ENCODE results near the gene OVCH1. TPM values are rescaled to one million over a fixed set of nuclear protein-coding genes. Genes with fewer than 3 reads are reported as not detected.

The OVCH1 gene
- total RNA-seq, 2 experiments from 2014 or later, result not detected

DNA sequence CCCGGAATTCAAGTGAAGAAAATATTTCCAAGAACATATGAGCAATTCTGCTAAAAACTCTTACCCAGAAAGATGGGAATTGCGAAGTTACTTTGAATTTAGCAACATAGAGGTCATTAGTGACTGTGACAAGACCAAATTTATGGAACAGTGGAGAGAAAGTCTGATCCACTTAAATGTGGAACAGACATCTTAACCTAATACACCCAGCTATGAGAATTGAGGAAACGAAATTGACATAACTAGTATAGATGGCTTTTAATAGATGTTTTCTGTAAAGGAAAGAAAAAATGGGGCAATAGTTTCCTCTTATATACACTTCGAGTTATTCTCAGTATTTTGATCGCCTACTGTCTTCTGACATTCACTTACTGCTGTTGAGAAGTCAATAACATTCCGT is 4.6 kb downstream of the OVCH1 start:
- CTCF ChIA-PET (ENCODE audit: unreplicated experiment), result no interaction called here
- intact Hi-C loops (cut with micrococcal nuclease; ENCODE audit: unreplicated experiment), result no loop called here

GRCh38 chr12:29486972-29487371 is 10.5 kb downstream of the OVCH1 start:
- no peaks in the 10 kb centered on the region for H3K79me2 ChIP-seq (ENCODE audit: insufficient read depth, low read depth, low read length)
- intact Hi-C loops (cut with micrococcal nuclease; ENCODE audit: unreplicated experiment), result no loop called here
- POLR2A ChIA-PET, result interaction anchor here (0.8 kb wide), 1 partner anchor 16 kb away, joined by 6 read pairs; no protein-coding TSS in a partner anchor

More for the DNA sequence above, 4.6 kb downstream of the OVCH1 start:
- H3K9me2 ChIP-seq (ENCODE audit: insufficient read depth, low read length), result no peaks in the 10 kb centered on the region
- no peak for TF ChIP-seq EZH2phosphoT487 (IDR thresholded peaks at IDR 0.05; ENCODE audit: borderline replicate concordance, low read depth, low read length)
- no peak for TF ChIP-seq CTCF (conservative IDR thresholded peaks at IDR 0.05; ENCODE audit: low read length)
- no peaks in the 10 kb centered on the region for H3K4me1 ChIP-seq (ENCODE audit: insufficient read depth, low read length, poor library complexity, severe bottlenecking)
- no peaks in the 10 kb centered on the region for H3K36me3 ChIP-seq (ENCODE audit: insufficient read depth, low read length)
- no peak for DNase-seq (ENCODE audit: low spot score)
- BruUV-seq (replicated peaks), result no TSS peak
- no peaks in the 10 kb centered on the region for H4K20me1 ChIP-seq (ENCODE audit: insufficient read depth, low read length)
- no peak overlapping the region for H3K4me2 ChIP-seq (ENCODE audit: low read length)
- H3K79me2 ChIP-seq (ENCODE audit: insufficient read depth, low read depth, low read length), result no peaks in the 10 kb centered on the region
- no peak overlapping the region for H3K4me3 ChIP-seq (ENCODE audit: low read depth, low read length, poor library complexity, severe bottlenecking)
- no peaks in the 10 kb centered on the region for H3K9me3 ChIP-seq (ENCODE audit: low read length)
- no peak overlapping the region for H2AFZ ChIP-seq (ENCODE audit: low read length)
- H3K27ac ChIP-seq (ENCODE audit: low read depth, low read length, poor library complexity, severe bottlenecking), result no peak overlapping the region
- POLR2A ChIA-PET, result no interaction called here

More at GRCh38 chr12:29486972-29487371, 10.5 kb downstream of the OVCH1 start:
- no peaks in the 10 kb centered on the region for H3K4me1 ChIP-seq (ENCODE audit: insufficient read depth, low read length, poor library complexity, severe bottlenecking)
- H3K36me3 ChIP-seq (ENCODE audit: insufficient read depth, low read length), result no peaks in the 10 kb centered on the region
- H3K9me2 ChIP-seq (ENCODE audit: insufficient read depth, low read length), result no peaks in the 10 kb centered on the region
- no TSS peak for BruUV-seq (replicated peaks)
- H3K27ac ChIP-seq (ENCODE audit: low read depth, low read length, poor library complexity, severe bottlenecking), result no peak overlapping the region
- H3K4me3 ChIP-seq (ENCODE audit: low read depth, low read length, poor library complexity, severe bottlenecking), result no peak overlapping the region
- CTCF ChIA-PET (ENCODE audit: unreplicated experiment), result no interaction called here
- H4K20me1 ChIP-seq (ENCODE audit: insufficient read depth, low read length), result no peaks in the 10 kb centered on the region
- no peaks in the 10 kb centered on the region for H3K9me3 ChIP-seq (ENCODE audit: low read length)
- no peak overlapping the region for H2AFZ ChIP-seq (ENCODE audit: low read length)
- DNase-seq (ENCODE audit: low spot score), result no peak
- TF ChIP-seq CTCF (conservative IDR thresholded peaks at IDR 0.05; ENCODE audit: low read length), result no peak
- TF ChIP-seq EZH2phosphoT487 (IDR thresholded peaks at IDR 0.05; ENCODE audit: borderline replicate concordance, low read depth, low read length), result no peak
- H3K4me2 ChIP-seq (ENCODE audit: low read length), result no peak overlapping the region
